OCI-LY7 (cell line): Measurements from ENCODE around the gene IFIT1. TPM values are rescaled to one million over a fixed set of nuclear protein-coding genes. Genes with fewer than 3 reads are reported as not detected.

Experiments used
- BruUV-seq: library from RNA; stranded (reverse); fragments of 400-500 nt; replicated peaks from 2 replicates; lab custom pipeline; 2021; lab: Mats Ljungman, UMichigan
- CTCF ChIA-PET: fragments of 300-600 bp; sonication (Branson Sonifier 250); formaldehyde crosslinking; loops from one replicate; lab custom pipeline; 2022; ENCODE audit warnings: antibody characterized with exemption; ENCODE audit not compliant: unreplicated experiment; lab: Charles Lee
- POLR2A ChIA-PET: fragments of 300-600 bp; sonication (Branson Sonifier 250); formaldehyde crosslinking; loops from one replicate; lab custom pipeline; 2022; ENCODE audit warnings: antibody characterized with exemption; lab: Charles Lee
- DNase-seq: peaks from one replicate; pipeline ENCODE4 v3.0.0-alpha.2; 2015; ENCODE audit warnings: low spot score
- H2AFZ ChIP-seq: fragments of 200-600 bp; sonication (generic), shearing (Covaris generic); 2 replicates; pipeline ENCODE4 v1.6.1; 2014; ENCODE audit warnings: mild to moderate bottlenecking, antibody characterized with exemption, low read length, moderate library complexity
- H3K27ac ChIP-seq: fragments of 200-600 bp; sonication (generic); 2 replicates; pipeline ENCODE4 v1.5.1; 2014; ENCODE audit warnings: mixed run types, low read depth, mild to moderate bottlenecking, moderate library complexity, low read length, inconsistent platforms; ENCODE audit not compliant: poor library complexity, severe bottlenecking
- H3K36me3 ChIP-seq: fragments of 200-600 bp; sonication (generic); 2 replicates; pipeline ENCODE4 v1.6.1; 2014; ENCODE audit warnings: mild to moderate bottlenecking, antibody characterized with exemption, low read length, moderate library complexity, mixed read lengths; ENCODE audit not compliant: insufficient read depth
- H3K4me1 ChIP-seq: fragments of 200-600 bp; sonication (generic); 2 replicates; pipeline ENCODE4 v1.5.1; 2014; ENCODE audit warnings: mild to moderate bottlenecking, low read length; ENCODE audit not compliant: insufficient read depth, poor library complexity, severe bottlenecking
- H3K4me2 ChIP-seq: fragments of 200-600 bp; sonication (generic); 2 replicates; pipeline ENCODE4 v1.6.1; 2014; ENCODE audit warnings: mild to moderate bottlenecking, low read length
- H3K4me3 ChIP-seq: fragments of 200-600 bp; sonication (generic); 2 replicates; pipeline ENCODE4 v1.5.1; 2014; ENCODE audit warnings: mild to moderate bottlenecking, low read depth, low read length; ENCODE audit not compliant: poor library complexity, severe bottlenecking
- H3K79me2 ChIP-seq: fragments of 200-600 bp; sonication (generic); 2 replicates; pipeline ENCODE4 v1.6.1; 2016; ENCODE audit warnings: low read depth, mild to moderate bottlenecking, low read length, moderate library complexity, mixed read lengths; ENCODE audit not compliant: insufficient read depth
- H3K9me2 ChIP-seq: fragments of 200-600 bp; sonication (generic); 2 replicates; pipeline ENCODE4 v1.6.1; 2016; ENCODE audit warnings: mild to moderate bottlenecking, low read length, mixed read lengths; ENCODE audit not compliant: insufficient read depth
- H3K9me3 ChIP-seq: fragments of 200-600 bp; sonication (generic); 2 replicates; pipeline ENCODE4 v1.6.1; 2014; ENCODE audit warnings: mild to moderate bottlenecking, mixed run types, low read length, mixed read lengths
- H4K20me1 ChIP-seq: fragments of 200-600 bp; sonication (generic); 2 replicates; pipeline ENCODE4 v1.6.1; 2014; ENCODE audit warnings: mild to moderate bottlenecking, antibody characterized with exemption, low read length, moderate library complexity, mixed read lengths; ENCODE audit not compliant: insufficient read depth
- CTCF ChIP-seq: fragments of 200-600 bp; sonication (generic); conservative IDR thresholded peaks from 2 replicates; pipeline ENCODE4 v1.5.1; 2014; ENCODE audit warnings: mild to moderate bottlenecking, antibody characterized with exemption, low read length, moderate library complexity, mixed read lengths
- EZH2phosphoT487 ChIP-seq: fragments of 200-600 bp; sonication (generic); IDR thresholded peaks from 2 replicates; pipeline ENCODE4 v1.6.1; 2018; ENCODE audit warnings: low read depth, borderline replicate concordance, mild to moderate bottlenecking, mixed run types, antibody characterized with exemption, low read length, moderate library complexity, mixed read lengths
- intact Hi-C: fragments of 100-400 bp; cut with micrococcal nuclease; formaldehyde crosslinking; loops from one replicate; pipeline ENCODE4 v1.10.0; 2022; ENCODE audit not compliant: unreplicated experiment
- total RNA-seq, 2 experiments: library from RNA; depleted of rRNA in 1 of 2; stranded (reverse); fragments of >200 nt in 1 of 2; shearing (Covaris generic) in 1 of 2; gene quantifications; 2 replicates each; pipeline ENCODE4 v1.2.3, GENCODE V29; 2014 to 2022

The IFIT1 gene
- total RNA-seq, 2 experiments from 2014 or later: not detected

GRCh38 chr10:89357975-89358374 is 34.4 kb upstream of the IFIT1 start:
- Histone ChIP-seq H3K4me3 (no peak overlapping the region), H3K4me2 (no peak overlapping the region), H3K9me3 (no peaks in the 10 kb centered on the region), H4K20me1 (no peaks in the 10 kb centered on the region), H3K27ac (no peak overlapping the region), H2AFZ (no peak overlapping the region), H3K79me2 (no peaks in the 10 kb centered on the region), H3K4me1 (no peaks in the 10 kb centered on the region), H3K36me3 (no peaks in the 10 kb centered on the region), H3K9me2 (no peaks in the 10 kb centered on the region)
- intact Hi-C loops: no loop called here
- CTCF ChIA-PET: no interaction called here
- POLR2A ChIA-PET: no interaction called here
- DNase-seq: no peak
- no peak for TF ChIP-seq CTCF
- no peak for TF ChIP-seq EZH2phosphoT487
- no TSS peak for BruUV-seq

GRCh38 chr10:89360157-89360556 is 32.3 kb upstream of the IFIT1 start:
- TF ChIP-seq EZH2phosphoT487 (no peak), CTCF (no peak)
- POLR2A ChIA-PET: no interaction called here
- BruUV-seq: no TSS peak

DNA sequence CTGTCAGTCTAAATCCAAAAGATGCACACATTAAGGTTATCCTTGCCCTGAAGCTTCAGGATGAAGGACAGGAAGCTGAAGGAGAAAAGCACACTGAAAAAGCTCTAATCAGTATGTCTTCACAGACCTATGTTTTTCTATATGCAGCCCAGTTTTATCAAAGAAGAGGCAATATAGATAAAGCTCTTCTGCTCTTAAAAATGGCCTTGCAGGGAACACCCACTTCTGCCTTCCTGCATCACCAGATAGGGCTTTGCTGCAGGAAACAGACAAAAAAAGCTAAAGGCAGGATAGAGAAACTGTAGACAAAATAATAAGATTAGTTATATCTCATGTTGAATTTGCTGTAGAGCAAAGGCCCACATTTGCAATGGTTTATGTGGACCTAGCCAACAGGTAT is 29.5 kb upstream of the IFIT1 start:
- H3K36me3 ChIP-seq: no peaks in the 10 kb centered on the region
- no peak overlapping the region for H3K4me3 ChIP-seq
- no TSS peak for BruUV-seq
- intact Hi-C loops: no loop called here
- no peak overlapping the region for H3K4me2 ChIP-seq
- no peak for DNase-seq
- no peak overlapping the region for H2AFZ ChIP-seq
- H3K4me1 ChIP-seq: no peaks in the 10 kb centered on the region
- H3K27ac ChIP-seq: no peak overlapping the region
- ChIA-PET POLR2A (interaction anchor here (0.8 kb wide), 1 partner anchor 28 kb away, joined by 5 read pairs; no protein-coding TSS in a partner anchor), CTCF (interaction anchor here (0.6 kb wide), 1 partner anchor 111 kb away, joined by 3 read pairs; the partner anchor contains the start of gene LIPA)
- TF ChIP-seq CTCF: no peak
- TF ChIP-seq EZH2phosphoT487: no peak
- no peaks in the 10 kb centered on the region for H3K9me2 ChIP-seq
- no peaks in the 10 kb centered on the region for H3K79me2 ChIP-seq
- H4K20me1 ChIP-seq: no peaks in the 10 kb centered on the region
- H3K9me3 ChIP-seq: no peaks in the 10 kb centered on the region

More at GRCh38 chr10:89360157-89360556, 32.3 kb upstream of the IFIT1 start:
- CTCF ChIA-PET: no interaction called here
- Histone ChIP-seq H3K9me3 (no peaks in the 10 kb centered on the region), H3K27ac (no peak overlapping the region), H3K79me2 (no peaks in the 10 kb centered on the region), H3K9me2 (no peaks in the 10 kb centered on the region), H3K4me2 (no peak overlapping the region), H3K4me1 (no peaks in the 10 kb centered on the region), H3K36me3 (no peaks in the 10 kb centered on the region), H3K4me3 (no peak overlapping the region), H2AFZ (no peak overlapping the region), H4K20me1 (no peaks in the 10 kb centered on the region)
- intact Hi-C loops: no loop called here
- DNase-seq: no peak
